ENCODE measurements around the gene SLC38A8.

SLC38A8 gene

DNA sequence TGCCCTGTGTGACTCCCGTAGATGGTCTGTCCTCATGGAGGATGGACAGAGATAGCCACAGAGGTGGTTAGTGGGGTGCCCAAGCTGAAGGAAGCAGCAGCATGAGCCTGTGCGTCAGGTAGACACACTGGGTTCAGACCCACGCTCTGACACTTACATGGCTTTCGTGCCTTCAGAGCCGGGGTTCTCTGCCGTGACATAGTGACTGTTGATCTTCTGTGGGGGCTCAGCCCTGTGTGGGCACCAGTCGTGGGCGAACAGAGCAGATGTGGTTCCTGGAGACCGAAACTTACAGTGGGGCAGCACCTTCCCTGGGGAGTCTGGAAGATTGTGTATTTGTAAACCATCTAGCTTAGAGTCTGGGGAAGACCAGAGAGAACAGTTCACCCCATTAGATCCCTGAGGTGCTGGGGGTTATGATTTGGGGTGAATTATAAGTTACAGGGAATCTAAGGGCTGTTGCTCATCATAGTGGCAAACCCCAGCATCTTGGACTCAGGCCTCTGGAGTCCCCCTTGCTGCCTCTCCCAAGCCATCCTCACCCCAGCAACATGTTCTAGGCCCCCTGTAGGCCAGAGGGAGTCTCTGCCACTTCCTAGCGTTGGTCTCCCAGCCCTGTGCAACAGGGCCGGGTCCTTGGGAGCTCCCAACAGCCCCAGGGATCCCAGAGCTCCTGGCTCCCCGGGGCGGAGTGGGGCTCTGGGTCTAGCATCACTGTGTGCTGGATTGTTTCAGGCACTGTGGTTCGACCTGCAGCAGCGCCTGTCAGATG, 45.9 kb downstream of the SLC38A8 start:
- DNase-seq (ENCODE audit: low read depth), result no peak

DNA sequence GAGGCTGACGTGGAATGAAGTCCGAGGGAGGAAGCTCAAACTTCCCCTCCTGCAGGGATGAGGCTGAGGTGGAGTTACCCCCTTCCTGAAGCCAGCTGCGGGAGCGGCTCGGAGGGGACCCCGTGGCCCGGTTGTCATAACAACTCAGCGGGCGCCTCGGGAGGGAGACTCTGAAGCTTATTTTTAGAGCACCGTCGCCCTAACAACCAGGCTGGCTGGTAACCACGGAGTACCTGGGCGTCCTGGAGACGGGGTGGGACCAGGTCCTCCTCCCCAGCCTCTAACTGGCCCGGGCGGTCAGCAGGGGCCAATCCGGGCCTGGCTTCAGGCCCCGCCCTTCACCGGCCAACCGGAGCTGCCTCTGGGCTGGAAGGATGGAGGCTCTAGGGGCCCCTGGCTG, 46.8 kb downstream of the SLC38A8 start:
- DNase-seq (ENCODE audit: low read depth), result no peak

DNA sequence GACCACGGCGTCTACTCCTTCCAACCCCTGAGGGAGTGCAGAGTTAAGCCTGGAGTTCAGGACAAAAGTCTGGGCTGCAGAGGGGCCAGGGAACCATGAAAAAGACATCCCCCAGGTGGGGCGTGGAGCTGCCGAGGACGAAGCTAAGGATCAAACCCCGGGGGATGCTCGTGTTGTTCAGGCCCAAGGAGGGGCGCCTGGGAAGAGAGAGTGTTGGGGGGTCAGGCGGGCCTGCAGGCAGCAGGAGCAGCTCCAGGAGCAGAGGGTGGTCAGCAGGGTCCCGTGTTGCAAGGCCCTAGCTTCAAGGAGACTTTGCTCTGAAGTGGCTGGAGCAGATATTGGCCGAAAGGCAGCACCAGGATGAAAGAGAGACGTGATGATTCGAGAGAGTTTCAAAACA, 47.9 kb downstream of the SLC38A8 start:
- DNase-seq (ENCODE audit: low read depth), result no peak

DNA sequence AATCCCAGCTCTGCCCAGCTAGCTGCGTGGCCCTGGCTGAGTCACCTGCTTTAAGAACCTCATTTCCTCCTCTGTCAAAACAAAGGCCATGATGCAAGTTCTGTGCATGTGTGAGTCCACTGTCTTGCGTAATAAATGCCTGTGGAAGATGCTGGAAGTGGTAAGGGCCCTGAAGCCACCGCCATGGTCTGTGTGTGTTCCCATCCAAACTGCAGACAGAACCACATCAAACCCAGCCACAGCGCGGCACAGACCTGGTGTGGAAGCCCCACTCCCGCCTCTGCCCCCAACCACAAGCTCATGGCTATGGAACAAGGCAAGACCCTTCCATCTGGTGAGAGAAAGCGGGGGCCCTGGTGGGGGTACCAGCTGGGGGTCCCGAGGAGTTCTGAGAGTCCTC, 48.5 kb downstream of the SLC38A8 start:
- no peak for DNase-seq (ENCODE audit: low read depth)

DNA sequence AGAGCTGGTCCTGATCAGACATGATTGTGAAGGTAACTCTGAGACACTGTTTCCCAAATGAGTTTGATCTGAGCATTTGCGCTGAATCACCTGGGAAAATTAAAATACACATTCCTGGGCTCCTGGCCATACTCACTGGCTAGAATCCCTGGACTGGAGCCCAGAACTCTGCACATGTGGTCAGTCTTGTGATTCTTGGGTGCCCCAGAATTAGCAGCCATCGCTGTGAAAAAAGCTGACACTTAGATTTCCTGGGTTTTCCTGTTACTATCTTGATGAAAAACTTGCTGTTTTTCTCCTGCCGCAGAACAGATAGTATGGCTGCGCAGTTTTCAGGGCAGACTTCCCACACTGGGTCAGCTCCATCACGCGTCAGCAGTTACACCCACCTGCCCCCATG, 50.0 kb downstream of the SLC38A8 start:
- DNase-seq (ENCODE audit: low read depth), result no peak

DNA sequence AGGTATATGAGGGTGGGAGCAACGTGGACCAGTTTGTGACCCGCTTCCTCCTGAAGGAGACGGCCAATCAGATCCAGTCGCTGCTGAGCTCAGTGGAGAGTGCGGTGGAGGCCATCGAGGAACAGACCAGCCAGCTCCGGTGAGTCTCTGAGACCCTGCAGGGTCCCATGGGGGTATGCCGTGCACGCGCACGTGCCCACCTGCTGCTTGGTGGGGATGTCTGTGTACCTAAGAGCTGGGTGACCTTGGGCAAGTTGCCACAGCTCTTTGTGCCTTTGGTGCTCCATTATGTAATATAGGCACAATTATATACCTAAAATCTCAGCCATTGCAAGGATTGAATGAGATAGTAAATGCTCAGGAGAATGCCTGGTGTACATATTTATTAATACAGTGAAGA, 52.1 kb downstream of the SLC38A8 start:
- no peak for DNase-seq (ENCODE audit: low read depth)

DNA sequence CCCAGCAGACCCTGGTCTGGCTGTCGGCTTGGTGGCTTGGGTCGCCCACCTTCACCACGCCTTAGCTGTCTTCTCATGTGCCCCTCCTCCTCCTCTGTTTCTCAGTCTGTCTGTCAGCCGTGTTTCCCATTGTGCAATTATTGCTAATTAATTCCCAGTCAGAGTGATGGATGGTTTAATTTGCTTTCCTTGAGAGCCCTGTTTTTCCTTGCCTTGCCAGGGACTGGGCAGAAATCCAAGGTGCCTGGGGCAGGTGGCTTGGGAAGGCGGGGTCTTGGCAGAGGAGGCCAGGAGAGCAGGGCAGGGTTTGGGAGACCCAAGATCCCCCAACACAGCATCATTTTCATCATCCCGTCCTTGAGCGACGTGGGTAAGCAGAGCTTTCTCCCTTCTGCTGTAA, 53.3 kb downstream of the SLC38A8 start:
- DNase-seq (ENCODE audit: low read depth), result no peak

DNA sequence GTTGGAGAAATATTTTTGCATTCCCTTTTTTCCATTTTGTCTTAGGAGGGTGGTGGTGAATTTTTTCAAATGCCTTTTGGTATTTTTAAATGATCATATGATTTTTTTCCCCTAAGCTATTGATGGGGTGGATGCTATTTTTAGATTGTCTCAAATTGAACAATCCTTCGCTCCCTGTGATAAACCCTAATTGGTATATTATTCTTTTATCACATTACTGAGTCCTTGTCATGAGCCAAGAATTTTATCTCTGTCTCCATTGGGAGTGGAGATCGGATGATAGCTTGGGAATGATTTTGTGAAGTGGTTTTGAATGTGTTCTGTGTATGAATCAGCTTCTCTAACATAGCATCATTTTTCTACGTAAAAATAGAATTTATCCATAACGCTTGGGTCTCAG, 59.1 kb downstream of the SLC38A8 start:
- no peak for DNase-seq (ENCODE audit: low read depth)

DNA sequence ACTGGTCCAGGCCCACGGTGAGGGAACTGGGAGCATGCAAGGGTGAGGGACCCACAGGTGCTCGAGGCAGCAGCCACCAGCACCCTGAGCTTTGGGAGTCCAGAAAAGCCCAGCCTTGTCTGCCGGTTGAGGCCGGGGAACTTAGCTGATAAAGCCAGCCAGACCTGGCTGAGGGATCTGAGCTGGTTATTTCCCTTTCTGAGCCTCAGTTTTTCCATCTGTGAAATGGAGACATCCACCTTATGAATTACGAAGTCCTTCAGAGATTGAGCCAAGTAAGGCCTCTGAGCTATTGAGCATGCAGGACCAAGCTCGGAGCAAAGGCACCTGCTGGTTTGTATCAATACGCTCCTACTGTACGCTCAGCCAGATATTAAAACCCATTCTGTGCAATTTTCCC, 60.8 kb downstream of the SLC38A8 start:
- no peak for DNase-seq (ENCODE audit: low read depth)

DNA sequence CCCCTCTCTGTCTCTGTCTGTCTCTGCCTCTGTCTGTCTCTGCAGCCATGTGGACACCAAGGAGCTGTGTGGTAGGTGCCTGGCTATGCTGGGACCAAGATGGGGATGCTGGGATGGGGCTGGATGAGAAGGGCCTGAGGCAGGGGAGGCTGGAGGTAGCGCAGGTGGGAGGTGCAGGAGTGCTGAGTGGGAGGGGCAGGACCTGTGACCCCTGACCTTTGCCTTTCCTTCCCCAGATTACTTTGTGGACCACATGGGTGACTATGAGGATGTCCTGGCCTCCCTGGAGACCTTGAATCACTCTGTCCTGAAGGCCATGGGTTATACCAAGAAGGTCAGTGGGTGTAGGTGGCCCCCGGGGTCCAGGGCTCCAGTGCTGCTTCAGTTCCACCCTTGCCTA, 61.8 kb downstream of the SLC38A8 start:
- DNase-seq (ENCODE audit: low read depth), result no peak

DNA sequence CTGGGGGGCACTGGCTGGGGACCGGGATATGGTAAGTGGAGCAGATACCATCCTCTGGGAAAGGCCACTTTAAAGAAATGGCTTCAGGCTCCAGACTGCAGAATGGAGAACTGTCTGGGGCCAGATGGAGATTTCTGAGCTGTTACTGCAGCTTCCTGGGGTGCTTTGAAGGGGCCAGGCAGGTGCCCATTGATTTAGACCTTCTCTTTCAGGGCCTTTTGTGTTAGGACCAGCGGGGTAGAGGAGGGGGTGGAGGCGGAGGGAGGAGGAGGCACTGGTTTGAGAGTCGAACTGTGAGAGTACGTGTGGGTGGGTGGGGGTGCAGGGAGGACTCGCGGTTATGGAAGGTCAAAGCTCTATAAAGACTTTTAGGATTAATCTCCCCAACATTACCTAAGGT, 63.2 kb downstream of the SLC38A8 start:
- no peak for DNase-seq (ENCODE audit: low read depth)

DNA sequence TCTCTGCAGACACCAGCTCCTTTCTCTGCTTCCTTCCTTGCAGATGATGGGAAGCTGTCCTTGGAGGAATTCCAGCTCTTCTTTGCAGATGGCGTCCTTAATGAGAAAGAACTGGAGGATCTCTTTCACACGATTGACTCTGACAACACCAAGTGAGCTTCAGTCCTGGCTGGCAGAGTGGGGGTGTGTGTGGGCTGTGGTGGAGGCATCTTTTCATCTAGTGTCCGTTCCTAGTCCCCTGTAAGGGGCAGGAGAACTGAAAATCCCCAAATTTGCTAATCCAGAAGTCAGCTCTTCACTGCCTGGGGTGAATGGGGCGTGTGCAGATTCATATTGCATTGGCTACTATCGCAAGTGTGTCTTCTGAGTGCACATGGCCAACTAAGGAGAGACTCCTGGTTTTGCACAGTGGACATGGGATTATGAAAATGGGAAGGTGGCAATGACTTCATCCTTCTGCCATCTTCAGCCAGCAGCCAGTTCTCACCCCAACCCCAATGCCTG, 64.1 kb downstream of the SLC38A8 start:
- no peak for DNase-seq (ENCODE audit: low read depth)

DNA sequence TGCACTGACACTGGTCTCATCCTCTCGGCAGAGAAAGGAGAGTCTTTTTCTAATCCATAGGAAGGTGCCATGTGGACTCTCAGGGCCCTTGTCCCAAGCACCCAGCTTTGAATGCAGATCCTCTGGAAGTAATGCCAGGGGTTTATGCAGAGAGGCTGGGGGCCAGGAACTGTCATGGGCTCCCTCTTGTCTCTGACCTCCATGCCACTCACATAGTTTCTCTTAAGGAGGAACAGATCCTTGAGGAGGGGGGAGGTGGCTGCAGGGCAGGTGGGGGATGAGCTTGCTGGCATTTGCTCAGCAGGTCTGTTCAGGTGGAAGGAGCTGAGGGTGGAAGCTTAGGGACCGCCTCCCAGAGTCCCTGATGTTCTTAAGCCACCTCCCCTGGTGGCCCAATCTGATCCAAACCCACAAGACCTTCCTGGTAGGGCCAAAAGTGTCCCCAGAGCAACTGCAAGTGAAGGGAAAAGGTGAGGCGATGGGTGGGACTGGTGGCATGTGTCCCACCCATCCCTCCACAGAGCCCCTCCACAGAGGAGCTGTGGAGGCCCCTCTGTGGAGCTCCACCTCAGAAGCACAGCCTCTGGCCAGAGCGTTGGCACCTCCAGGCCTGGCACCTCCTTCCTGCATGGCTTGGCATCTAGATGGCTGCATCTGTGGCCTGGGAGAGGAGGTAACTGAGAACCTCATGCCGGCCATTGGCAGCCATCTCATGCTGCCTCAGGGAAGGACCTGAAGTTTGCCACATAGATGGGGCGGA, 65.4 kb downstream of the SLC38A8 start:
- no peak for DNase-seq (ENCODE audit: low read depth)

DNA sequence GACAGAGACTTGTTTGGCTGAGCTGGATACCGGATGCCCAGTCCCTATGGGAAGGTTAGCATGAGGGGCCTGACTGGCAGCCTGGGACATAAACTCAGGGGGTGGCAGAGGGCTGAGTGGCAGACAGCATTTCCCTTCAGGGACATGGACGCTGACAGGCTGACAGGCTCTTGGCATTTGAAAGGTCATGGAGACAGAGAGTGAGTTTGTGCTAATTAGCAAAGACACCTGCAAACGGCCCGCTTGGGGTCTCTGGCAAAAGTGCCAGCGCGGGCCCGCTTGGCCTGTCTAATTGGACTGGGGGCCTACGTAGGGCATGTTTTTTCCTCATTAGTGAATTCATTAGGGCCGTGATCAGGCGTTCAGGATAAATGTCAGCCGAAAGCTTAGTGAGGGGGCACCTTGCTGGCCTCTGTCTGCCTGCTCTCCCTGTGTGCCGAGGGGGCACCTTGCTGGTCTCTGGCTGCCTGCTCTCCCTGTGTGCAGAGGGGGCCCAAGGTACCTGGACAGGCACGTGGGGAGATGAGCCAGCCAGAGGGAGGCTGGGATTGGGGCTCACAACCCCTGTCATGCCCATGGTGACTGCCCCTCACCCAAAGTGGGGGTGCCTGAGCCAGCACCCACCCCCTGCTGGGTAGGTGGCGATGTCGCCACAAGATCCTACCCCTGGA, 66.9 kb downstream of the SLC38A8 start:
- DNase-seq (ENCODE audit: low read depth), result no peak

DNA sequence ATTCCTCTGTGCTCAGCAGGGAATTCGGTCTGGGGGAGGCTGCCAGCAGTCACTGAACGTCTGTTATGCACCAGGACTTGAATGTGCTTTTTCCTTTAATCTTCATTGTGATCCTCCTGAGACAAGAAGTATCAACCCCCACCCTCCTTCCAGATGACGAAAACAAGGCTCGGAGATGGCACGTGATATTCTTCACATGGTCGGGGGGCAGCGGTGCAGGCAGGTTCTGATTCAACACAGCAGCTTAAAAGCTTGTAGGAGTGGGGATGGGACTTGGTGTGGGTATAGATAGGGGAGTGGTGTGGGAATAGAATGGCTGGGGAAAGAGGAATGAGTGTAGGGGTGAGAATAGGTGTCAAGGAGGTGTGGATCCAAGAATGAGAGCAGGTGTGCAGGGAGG, 68.1 kb downstream of the SLC38A8 start:
- DNase-seq (ENCODE audit: low read depth), result no peak

DNA sequence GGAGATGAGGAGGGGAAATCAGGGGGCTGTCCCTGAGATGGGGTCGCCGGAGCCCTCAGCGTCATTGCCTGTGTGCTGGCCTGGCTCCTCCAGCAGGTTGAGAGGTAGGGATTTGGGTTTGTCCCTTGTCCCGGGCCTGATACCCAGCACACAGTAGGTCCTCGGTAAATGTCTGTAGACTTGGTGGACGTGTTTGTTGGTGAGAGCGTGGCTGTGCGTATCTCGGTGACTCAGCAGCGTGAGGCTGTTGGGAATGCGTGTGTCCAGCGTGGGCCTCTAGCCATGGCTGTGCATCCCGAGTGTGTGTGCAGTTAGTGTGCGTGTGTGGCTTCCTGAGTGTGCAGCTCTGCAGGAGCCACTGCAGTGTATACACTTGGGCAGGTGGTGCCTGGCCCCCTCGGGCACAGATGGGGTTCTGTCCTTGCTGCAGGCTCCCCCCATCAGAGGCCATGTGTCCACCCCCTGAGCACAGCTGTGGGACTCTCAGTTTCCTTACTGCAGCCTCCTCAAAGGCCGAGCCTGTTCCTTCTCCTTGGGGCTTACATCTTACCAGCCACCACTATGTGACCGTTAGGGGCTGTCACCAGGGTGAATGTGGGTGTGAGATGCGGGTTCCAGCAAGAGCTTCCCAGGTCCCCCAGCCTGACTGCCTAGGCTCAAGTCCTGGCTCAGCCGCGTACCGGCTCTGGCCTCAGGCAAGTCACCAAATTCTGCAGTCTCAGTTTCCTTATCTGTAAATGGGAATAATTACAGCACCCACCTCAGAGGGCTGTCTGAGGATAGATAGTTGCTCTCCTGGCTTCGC, 68.8 kb downstream of the SLC38A8 start:
- no peak for DNase-seq (ENCODE audit: low read depth)

DNA sequence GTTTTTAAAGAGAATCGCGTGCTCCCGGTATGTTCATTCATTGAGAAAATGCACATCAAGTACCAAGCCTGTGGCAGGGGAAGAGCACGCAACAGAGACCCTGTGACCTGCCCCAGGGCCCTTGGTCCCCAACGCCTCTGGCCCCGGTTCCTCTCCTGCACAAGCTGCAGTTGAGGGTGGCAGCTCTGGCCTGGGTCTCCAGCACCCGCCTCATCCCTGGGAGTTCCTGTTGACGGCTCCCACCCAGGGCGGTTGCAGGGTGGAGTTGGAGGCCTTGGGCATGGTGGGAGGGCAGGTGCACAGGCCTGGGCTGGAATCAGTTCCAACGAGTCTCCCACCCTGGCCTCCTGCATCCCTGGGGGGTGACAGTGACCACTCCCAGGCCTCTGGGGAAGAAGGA, 69.5 kb downstream of the SLC38A8 start:
- no peak for DNase-seq (ENCODE audit: low read depth)

DNA sequence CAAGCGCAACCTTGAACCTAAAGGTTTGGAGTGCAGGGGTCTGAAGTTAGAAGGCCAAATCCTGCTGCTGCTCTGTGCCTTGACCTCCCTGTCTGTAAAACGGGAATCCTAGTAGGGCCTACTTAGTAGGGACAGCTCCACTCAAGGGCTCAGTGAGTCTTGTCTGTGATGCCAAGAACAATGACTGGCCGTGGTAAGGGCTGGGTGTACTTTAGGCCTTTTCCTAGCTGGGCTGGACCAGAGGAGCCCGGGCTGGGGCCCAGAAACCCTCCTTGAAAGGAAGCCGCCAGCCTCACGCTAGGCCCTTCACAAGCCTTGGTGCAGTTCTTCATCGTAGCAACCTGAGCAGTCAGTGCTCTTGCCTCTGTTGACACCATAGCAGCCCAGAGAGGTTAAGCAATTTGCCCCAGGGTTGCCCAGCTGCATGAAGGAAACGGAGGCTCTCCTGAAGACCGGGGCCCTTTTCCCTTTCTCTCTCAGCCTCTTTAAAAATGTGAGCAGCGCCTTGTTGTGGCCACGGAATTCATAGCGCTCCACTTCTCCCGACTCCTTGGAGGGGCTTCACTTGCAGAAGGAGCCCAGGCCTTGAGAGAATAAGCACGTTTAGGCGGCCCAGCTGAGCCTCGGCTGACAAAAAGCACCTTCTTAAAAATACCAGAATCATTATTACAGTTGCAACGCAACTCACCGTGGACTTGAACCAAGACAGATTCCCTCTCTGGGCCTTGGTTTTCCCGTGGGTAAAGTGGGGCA, 70.2 kb downstream of the SLC38A8 start:
- DNase-seq (ENCODE audit: low read depth), result no peak

DNA sequence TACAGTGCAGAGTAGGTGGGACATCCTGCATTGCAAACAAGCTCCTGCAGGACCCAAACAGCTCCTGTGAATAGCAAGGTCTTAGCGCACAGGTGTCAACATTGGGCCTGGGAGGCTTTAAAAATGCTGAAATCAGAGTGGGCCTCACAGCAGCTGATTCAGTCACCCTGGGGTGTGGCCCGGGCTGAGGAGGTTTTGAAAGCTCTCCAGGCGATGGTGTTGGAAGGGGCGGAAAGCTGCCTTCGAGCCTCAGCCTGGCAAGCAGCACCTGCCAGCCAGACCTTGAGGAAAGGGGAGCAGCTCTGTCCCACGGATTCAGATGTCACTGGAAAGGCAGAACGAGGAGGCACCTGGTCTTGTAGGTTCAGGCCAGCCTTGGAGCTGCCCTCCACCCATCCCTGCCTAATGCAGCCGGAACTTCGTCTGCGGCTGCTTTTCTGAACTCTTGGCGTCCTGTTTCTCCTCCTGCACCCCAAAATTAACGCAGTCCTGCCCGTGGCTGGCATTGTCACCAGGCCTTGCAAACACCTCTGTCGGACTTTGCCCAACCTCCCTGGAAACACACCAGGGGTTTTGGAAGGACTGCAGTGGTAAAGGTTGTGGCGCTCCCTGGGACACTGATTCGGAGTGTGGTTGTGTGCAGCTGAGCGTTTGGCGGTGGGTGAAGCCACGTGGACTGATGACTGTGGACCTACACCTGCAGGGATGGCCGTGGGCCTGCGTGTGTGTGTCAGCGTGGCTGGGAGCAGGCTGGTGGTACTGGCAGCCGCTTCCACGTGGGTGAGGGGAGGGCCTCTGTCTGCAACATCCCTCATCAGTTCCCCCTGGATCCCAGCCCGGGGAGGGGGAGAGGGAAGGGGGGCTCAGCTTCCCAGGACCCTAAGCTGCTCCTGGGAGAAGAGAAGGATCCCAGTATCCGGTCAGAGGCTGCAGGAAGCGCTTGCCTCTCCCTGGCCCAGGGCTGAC, 71.1 kb downstream of the SLC38A8 start:
- DNase-seq (ENCODE audit: low read depth), result no peak

DNA sequence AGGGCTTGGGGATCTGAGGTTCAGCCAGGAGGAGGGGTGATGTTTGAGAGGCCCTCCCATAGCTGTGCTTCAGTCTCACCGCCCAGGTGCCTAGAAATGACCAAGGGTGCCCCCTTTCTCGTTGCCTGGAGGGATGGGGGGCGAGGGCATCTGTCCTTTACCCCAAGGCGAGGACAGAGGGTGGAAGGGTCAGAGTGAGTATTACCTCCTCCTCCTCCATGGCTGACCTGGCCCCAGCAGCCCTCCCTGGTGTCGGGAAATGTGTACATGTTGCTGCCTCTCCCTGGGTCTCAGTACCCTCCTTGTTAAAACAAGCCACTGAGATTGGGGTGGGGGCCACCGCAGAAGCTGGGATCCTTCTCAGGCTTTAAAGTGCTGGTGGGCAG, 72.2 kb downstream of the SLC38A8 start:
- no peak for DNase-seq (ENCODE audit: low read depth)
